ENCODE results near the gene HTR3A. TPM values are rescaled to one million over a fixed set of nuclear protein-coding genes. Genes with fewer than 3 reads are reported as not detected.
A peak's percentile ranks its signal among the peaks of the same experiment; 100 is the strongest.

The HTR3A gene
- total and polyA plus RNA-seq, 7 donors, result 1.1 to 4.5 (median 1.6) TPM; not detected in 2

DNA sequence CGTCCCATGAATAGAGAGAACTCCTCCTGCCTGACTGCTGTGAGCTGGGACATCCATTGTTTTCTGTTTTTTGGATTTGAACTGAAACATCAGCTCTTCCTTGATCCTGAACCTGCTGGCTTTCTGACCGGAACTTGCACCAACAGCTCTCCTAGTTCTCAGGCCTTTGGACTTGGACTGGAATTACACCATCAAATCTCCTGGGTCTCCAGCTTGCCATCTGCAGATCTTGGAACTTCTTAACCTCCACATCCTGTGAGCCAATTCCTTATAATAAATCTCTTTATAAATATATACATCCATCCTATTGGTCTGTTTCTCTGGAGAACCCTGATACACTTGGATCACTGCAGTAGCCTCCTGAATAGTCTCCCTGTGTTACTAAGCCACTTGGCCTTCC lies 42.1 kb downstream of the HTR3A start:
- DNase-seq, result no peak
- H3K36me3 ChIP-seq, result no peaks in the 10 kb centered on the region
- TF ChIP-seq, protein P1, sequence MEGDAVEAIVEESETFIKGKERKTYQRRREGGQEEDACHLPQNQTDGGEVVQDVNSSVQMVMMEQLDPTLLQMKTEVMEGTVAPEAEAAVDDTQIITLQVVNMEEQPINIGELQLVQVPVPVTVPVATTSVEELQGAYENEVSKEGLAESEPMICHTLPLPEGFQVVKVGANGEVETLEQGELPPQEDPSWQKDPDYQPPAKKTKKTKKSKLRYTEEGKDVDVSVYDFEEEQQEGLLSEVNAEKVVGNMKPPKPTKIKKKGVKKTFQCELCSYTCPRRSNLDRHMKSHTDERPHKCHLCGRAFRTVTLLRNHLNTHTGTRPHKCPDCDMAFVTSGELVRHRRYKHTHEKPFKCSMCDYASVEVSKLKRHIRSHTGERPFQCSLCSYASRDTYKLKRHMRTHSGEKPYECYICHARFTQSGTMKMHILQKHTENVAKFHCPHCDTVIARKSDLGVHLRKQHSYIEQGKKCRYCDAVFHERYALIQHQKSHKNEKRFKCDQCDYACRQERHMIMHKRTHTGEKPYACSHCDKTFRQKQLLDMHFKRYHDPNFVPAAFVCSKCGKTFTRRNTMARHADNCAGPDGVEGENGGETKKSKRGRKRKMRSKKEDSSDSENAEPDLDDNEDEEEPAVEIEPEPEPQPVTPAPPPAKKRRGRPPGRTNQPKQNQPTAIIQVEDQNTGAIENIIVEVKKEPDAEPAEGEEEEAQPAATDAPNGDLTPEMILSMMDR (IDR thresholded peaks at IDR 0.05), result no peak
- no peak for TF ChIP-seq POLR2A (IDR thresholded peaks at IDR 0.05)
- no peak for TF ChIP-seq EP300 (IDR thresholded peaks at IDR 0.05)
- TF ChIP-seq POLR2AphosphoS5 (IDR thresholded peaks at IDR 0.05), result no peak
- 95 to 96% methylated on average over 2 of the region's 2 CpGs for WGBS, 2 donors
- no peak overlapping the region for H3K27ac ChIP-seq
- no peak overlapping the region for H3K4me3 ChIP-seq
- peaks cover 0 to 7% (median 0%) of the 10 kb centered on the region in 4 donors for H3K4me1 ChIP-seq
- H3K27me3 ChIP-seq, result peaks cover 0 to 3% (median 0%) of the 10 kb centered on the region in 3 donors
- intact Hi-C loops (cut with DNase I), result no loop called here
- no peaks in the 10 kb centered on the region for H3K9me3 ChIP-seq

DNA sequence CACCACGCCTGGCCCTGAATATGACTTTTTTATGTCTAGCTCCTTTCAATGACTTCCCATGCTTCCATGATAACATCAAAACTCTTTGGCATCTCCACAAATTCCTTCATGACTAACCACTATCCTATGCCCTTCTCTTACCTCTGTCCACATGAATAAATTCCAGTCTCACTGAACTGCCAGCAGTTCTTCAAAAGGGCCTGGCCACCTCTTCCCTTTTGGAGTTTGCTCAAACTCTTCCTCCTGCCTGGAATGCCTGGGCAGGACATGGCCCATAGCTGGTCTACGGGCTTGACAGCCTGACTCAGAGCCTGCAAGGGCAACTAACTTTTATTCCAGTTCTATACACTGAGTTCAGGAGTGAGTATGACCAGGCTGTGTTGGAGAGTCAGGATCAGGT lies 42.8 kb downstream of the HTR3A start:
- H3K4me1 ChIP-seq, result peaks cover 0 to 7% (median 0%) of the 10 kb centered on the region in 4 donors
- no peak overlapping the region for H3K27ac ChIP-seq
- 48 to 73% methylated on average over 2 of the region's 2 CpGs for WGBS, 2 donors
- H3K27me3 ChIP-seq, result no peaks in the 10 kb centered on the region
- H3K36me3 ChIP-seq, result no peaks in the 10 kb centered on the region
- H3K9me3 ChIP-seq, result no peaks in the 10 kb centered on the region
- DNase-seq, result no peak
- no peak overlapping the region for H3K4me3 ChIP-seq
- TF ChIP-seq, protein P1 (IDR thresholded peaks at IDR 0.05), result no peak
- no peak for TF ChIP-seq EP300 (IDR thresholded peaks at IDR 0.05)
- no peak for TF ChIP-seq POLR2A (IDR thresholded peaks at IDR 0.05)
- TF ChIP-seq POLR2AphosphoS5 (IDR thresholded peaks at IDR 0.05), result no peak
- intact Hi-C loops (cut with DNase I), result no loop called here

DNA sequence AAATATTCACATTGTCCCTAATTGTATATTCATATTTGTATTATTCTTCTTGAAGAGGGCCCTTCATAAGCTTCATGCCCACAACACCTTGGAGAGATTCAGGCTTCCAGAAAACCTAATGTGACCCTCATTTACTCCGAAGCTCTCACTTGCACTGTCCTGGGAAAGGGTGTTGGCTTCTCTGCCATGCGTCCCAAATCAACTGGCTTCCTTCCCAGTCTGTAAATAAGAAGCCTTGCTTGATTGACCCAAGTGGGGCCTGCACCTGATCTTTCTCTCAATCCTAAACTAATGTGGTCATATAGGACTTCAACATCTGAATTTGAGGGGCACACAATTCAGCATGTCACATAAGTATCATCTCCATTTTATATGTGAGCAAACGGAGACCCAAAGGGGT lies 44.1 kb downstream of the HTR3A start:
- intact Hi-C loops (cut with DNase I), result no loop called here
- Histone ChIP-seq H3K27ac (no peak overlapping the region), H3K36me3 (no peaks in the 10 kb centered on the region), H3K27me3 (no peaks in the 10 kb centered on the region), H3K9me3 (no peaks in the 10 kb centered on the region), H3K4me1 (peaks cover 0 to 7% (median 0%) of the 10 kb centered on the region in 4 donors), H3K4me3 (no peak overlapping the region)
- WGBS, 2 donors, result 30 to 69% methylated on average over 3 of the region's 3 CpGs
- no peak for DNase-seq
- TF ChIP-seq, protein P1 (IDR thresholded peaks at IDR 0.05), result no peak
- TF ChIP-seq POLR2AphosphoS5 (IDR thresholded peaks at IDR 0.05) (no peak), POLR2A (IDR thresholded peaks at IDR 0.05) (no peak), EP300 (IDR thresholded peaks at IDR 0.05) (no peak)

DNA sequence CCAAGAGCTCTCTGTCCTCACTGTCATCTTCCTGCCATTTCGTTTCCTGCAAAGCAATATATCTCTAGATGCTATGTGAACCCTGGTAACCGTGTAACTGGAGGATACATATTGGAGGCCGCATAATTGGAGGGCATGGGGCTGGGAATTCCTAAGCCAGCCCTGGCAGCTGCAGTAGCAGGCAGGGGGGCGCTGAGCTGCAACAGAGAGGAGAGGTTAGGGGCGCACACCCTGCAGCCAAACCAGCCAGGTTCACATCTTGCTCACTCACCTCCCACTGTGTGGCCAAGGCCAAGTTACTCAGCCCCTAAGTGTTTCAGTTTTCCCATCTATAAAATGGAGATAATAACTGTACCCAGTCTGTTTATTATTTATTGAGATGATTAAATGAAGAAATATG lies 44.7 kb downstream of the HTR3A start:
- H3K27me3 ChIP-seq, result no peaks in the 10 kb centered on the region
- no peak overlapping the region for H3K27ac ChIP-seq
- no peak overlapping the region for H3K4me3 ChIP-seq
- no peaks in the 10 kb centered on the region for H3K9me3 ChIP-seq
- intact Hi-C loops (cut with DNase I), result no loop called here
- WGBS, 2 donors, result 86 to 90% methylated on average over 5 of the region's 5 CpGs
- H3K36me3 ChIP-seq, result no peaks in the 10 kb centered on the region
- DNase-seq, result no peak
- H3K4me1 ChIP-seq, result peaks cover 0 to 9% (median under 1%) of the 10 kb centered on the region in 4 donors
- TF ChIP-seq POLR2AphosphoS5 (IDR thresholded peaks at IDR 0.05) (no peak), EP300 (IDR thresholded peaks at IDR 0.05) (no peak), POLR2A (IDR thresholded peaks at IDR 0.05) (no peak)
- TF ChIP-seq, protein P1 (IDR thresholded peaks at IDR 0.05), result no peak

DNA sequence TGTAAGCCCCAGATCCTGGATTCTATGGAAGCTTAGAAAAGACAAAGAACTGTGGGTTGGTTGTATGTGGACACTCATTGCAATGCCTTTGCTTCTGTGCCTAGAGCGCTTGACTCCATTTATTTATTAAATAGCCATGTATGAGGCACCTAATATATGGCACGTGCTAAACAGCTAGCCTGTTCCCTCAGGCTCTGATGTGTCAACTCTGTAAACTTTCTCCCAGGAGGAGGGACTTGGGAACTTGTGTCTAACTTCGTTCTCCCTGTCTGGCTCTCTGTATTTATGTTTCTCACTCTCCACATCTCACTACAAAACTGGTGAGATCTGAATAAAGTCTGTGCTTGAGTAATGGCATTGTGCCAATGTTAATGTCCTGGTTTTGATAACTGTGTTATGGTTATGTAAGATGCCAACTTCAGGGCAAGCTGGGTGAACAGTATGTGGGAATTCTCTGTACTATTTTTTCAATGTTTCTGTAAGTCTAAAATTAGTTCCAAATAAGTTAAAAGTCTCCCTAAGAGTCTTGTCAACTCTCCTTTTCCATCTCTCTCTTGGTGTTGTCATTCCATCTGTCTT lies 50.5 kb downstream of the HTR3A start:
- Histone ChIP-seq H3K27me3 (no peaks in the 10 kb centered on the region), H3K9me3 (no peaks in the 10 kb centered on the region), H3K36me3 (no peaks in the 10 kb centered on the region), H3K4me3 (no peak overlapping the region), H3K27ac (peak overlapping the region in 3 of 4 donors; percentile 64 to 77 (median 75)), H3K4me1 (peaks cover 0 to 40% (median 33%) of the 10 kb centered on the region in 4 donors)
- intact Hi-C loops (cut with DNase I), result no loop called here
- 63% methylated on average over 3 of the region's 3 CpGs for WGBS, 2 donors
- DNase-seq, result no peak
- TF ChIP-seq POLR2AphosphoS5 (IDR thresholded peaks at IDR 0.05), result peak; percentile 22 to 57 (median 55)
- TF ChIP-seq, protein P1 (IDR thresholded peaks at IDR 0.05), result no peak
- TF ChIP-seq EP300 (IDR thresholded peaks at IDR 0.05), result peak in 3 of 4 donors; percentile 36 to 63 (median 42)
- TF ChIP-seq POLR2A (IDR thresholded peaks at IDR 0.05), result no peak
